Measurements from ENCODE around the gene BLID.

- TF ChIP-seq CTCF (conservative IDR thresholded peaks at IDR 0.05; ENCODE audit: low read length) (no peak), EZH2phosphoT487 (IDR thresholded peaks at IDR 0.05; ENCODE audit: borderline replicate concordance, low read depth, low read length) (no peak)
Observed at GRCh38 chr11:122153746-122154145, 37.7 kb upstream of the BLID start.
